GM18873 (cell line): Measurements from ENCODE around the gene CCNJL.

ENCODE experiments used
- ATAC-seq: cut with Tn5 transposase; IDR thresholded peaks from one replicate; pipeline ENCODE4 v1.9.1; 2021; ENCODE audit warnings: mild to moderate bottlenecking, moderate library complexity, moderate number of reproducible peaks; ENCODE audit not compliant: unreplicated experiment, low FRiP score

The CCNJL gene

GRCh38 chr5:160233215-160233614 is 79.1 kb downstream of the CCNJL start:
- ATAC-seq: no peak

DNA sequence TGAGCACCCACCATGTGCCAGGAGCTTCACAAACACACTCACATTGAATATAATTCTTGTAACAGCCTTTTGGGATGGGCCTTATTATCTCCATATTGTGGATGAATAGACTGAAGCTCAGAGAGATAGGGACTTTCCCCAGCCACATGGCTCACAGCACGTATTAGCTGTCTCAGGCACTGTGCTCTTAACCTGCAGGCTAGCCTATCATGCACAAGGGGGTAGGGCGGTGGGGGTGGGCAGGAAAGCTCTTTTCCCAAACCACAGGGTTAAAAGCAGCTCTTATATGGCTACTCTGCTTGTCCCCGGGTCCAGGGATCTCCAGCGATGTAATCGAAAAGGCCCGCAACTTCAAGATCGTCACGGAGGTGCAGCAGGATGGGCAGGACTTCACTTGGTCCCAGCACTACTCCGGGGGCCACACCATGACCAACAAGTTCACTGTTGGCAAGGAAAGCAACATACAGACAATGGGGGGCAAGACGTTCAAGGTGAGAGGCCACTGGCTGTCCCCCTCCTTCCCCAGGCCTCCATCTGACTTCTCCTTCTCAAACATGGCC is 80.5 kb downstream of the CCNJL start:
- no peak for ATAC-seq

- no peak for ATAC-seq
Observed at GRCh38 chr5:160230686-160231527, 81.5 kb downstream of the CCNJL start.

GRCh38 chr5:160229190-160229742 is 83.1 kb downstream of the CCNJL start, which contains the start of gene FABP6:
TSS of gene FABP6 (plus strand) at chr5:160229506. CDS start at chr5:160229558, 52 bp downstream.
- no peak for ATAC-seq

DNA sequence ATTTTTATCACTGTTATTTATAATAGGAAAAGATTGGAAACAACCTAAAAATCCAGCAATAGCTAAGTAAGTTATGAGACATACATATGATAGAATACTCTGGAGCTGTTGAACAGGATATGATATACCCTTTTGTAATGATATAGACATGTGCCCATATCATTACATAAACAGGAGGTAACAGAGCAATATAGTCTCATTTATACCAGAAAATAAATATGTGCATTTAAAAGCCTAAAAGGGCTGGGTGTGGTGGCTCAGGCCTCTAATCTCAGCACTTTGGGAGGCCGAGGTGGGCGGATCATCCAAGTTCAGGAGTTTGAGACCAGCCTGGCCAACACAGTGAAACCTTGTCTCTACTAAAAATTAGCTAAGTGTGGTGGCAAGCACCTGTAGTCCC is 85.4 kb downstream of the CCNJL start:
- ATAC-seq: no peak

DNA sequence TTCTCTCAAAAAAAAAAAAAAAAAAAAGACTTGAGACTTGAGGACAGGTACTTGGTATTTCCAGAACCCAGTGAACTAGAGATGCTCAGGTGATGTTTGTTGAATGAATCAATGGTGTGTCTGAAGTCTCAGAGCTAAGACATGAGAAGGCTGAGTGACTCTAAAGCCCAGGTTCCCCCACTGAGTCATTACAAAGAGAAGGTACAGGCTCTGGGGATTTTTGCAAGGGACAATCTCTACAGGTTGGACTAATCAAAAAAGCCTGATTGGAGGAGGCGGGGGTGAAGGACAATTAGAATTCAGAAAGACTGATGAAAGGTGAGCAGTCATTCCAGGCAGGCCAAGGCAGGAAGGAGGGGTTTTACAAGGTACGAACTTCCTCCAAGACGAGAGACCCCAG is 91.3 kb downstream of the CCNJL start:
- ATAC-seq: no peak

GRCh38 chr5:160219356-160219755 is 93.0 kb downstream of the CCNJL start:
- no peak for ATAC-seq

GRCh38 chr5:160213537-160213936 is 98.8 kb downstream of the CCNJL start:
- no peak for ATAC-seq

DNA sequence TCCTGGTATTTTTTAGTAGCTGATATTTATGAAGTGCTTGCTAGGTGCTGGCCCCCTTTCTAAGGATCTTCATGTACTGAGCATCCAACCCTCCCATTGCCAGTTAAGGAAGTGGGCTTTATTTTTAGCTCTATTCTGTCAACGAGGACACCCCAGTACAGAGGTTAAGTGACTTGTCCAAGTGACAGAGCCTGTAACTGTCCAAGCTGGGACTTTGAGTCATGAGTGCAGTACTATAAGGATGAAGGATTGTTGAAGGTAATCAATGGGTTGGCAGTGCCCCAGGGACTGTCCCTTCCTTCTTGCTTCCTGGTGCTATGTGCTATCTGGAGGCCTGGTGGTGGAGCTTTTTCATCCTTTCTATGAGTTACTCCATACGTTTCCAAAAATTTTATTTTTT is 101.0 kb downstream of the CCNJL start:
- ATAC-seq: no peak

GRCh38 chr5:160210606-160211005 is 101.8 kb downstream of the CCNJL start:
- no peak for ATAC-seq

- no peak for ATAC-seq
Observed at GRCh38 chr5:160209917-160210316, 102.4 kb downstream of the CCNJL start.

DNA sequence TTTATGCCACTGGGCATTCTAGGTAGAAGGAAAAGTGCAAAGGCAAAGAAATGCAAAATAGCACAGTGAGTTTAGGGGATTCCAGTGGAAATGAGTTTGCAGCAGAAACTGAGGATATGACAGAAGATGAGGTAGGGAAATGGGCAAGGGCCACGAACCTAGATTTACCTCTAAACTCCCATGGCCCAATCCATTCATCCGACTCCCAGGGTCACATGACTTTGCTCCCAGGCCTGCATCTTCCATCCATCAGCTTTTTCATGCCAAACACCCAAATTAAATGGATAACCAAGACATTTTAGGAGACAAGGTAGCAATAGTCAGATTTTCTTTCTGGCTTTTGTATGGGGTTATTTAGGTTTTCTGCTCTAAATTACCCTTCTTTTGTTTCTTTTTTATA is 105.3 kb downstream of the CCNJL start:
- no peak for ATAC-seq
